AG04449 (cell line): Measurements from ENCODE around the gene MAP10.
A peak's percentile ranks its signal among the peaks of the same experiment; 100 is the strongest.

Source experiments
- CTCF ChIA-PET: fragments of 350-600 bp; formaldehyde crosslinking; extraction: SDS; loops from one replicate; lab custom pipeline; 2021; ENCODE audit warnings: antibody characterized with exemption; lab: Yijun Ruan, JAX
- POLR2A ChIA-PET: fragments of 400-600, 350-600 bp; formaldehyde crosslinking; extraction: SDS; loops from one replicate; lab custom pipeline; 2020; ENCODE audit warnings: antibody characterized with exemption, inconsistent platforms; lab: Yijun Ruan, JAX
- DNase-seq: peaks from one replicate; pipeline ENCODE4 v3.0.0-alpha.2; 2010; ENCODE audit warnings: low read depth, low spot score
- H3K4me3 ChIP-seq: 2 replicates; pipeline ENCODE4 v1.5.1; 2011; ENCODE audit warnings: low read depth, mild to moderate bottlenecking, control low read depth, low read length
- TF ChIP-seq, protein P1 (sequence below): IDR thresholded peaks from one replicate; pipeline ENCODE4 v1.5.1; 2011; ENCODE audit warnings: mild to moderate bottlenecking, moderate library complexity, low read length, control low read depth, inconsistent platforms; ENCODE audit not compliant: insufficient read depth; ENCODE audit errors: missing control alignments

MAP10 gene

DNA sequence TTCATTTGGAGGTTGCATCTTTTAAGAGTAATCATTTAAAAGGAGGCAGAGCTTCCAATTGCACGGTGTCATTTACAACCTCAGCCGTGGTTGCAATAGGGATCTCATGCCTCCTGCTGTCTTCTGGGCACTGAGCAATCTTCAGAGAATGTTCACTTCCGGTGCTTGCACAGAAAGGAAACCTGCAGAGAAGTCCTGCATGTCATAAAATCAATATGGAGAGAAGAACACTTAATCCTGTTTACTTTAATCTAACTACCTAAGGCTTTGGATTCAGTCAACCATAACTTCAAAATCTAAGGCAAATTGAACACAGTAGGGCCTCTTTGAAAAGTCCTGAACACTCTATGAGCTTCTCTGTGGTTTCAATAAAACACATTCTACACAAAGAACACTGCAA, 11.3 kb upstream of the MAP10 start:
- TF ChIP-seq, protein P1, sequence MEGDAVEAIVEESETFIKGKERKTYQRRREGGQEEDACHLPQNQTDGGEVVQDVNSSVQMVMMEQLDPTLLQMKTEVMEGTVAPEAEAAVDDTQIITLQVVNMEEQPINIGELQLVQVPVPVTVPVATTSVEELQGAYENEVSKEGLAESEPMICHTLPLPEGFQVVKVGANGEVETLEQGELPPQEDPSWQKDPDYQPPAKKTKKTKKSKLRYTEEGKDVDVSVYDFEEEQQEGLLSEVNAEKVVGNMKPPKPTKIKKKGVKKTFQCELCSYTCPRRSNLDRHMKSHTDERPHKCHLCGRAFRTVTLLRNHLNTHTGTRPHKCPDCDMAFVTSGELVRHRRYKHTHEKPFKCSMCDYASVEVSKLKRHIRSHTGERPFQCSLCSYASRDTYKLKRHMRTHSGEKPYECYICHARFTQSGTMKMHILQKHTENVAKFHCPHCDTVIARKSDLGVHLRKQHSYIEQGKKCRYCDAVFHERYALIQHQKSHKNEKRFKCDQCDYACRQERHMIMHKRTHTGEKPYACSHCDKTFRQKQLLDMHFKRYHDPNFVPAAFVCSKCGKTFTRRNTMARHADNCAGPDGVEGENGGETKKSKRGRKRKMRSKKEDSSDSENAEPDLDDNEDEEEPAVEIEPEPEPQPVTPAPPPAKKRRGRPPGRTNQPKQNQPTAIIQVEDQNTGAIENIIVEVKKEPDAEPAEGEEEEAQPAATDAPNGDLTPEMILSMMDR: peak; percentile 20
- H3K4me3 ChIP-seq: no peak overlapping the region
- POLR2A ChIA-PET: no interaction called here
- DNase-seq: peak; percentile 26
- CTCF ChIA-PET: interaction anchor here (0.8 kb wide), 1 partner anchor 98 kb away, joined by 3 read pairs; no protein-coding TSS in a partner anchor

- POLR2A ChIA-PET: no interaction called here
- H3K4me3 ChIP-seq: no peak overlapping the region
- TF ChIP-seq, protein P1: no peak
- no peak for DNase-seq
- CTCF ChIA-PET: interaction anchor here (0.6 kb wide), 1 partner anchor 296 kb away, joined by 3 read pairs; no protein-coding TSS in a partner anchor
Observed at GRCh38 chr1:232795497-232796053, 9.6 kb upstream of the MAP10 start.

- TF ChIP-seq, protein P1: no peak
- ChIA-PET CTCF (no interaction called here), POLR2A (no interaction called here)
Observed at GRCh38 chr1:232797856-232798510, 7.2 kb upstream of the MAP10 start.

GRCh38 chr1:232798920-232799319, 6.3 kb upstream of the MAP10 start:
- ChIA-PET CTCF (no interaction called here), POLR2A (no interaction called here)
- TF ChIP-seq, protein P1: no peak
- DNase-seq: no peak
- no peak overlapping the region for H3K4me3 ChIP-seq

More at GRCh38 chr1:232797856-232798510, 7.2 kb upstream of the MAP10 start:
- DNase-seq: no peak
- H3K4me3 ChIP-seq: no peak overlapping the region

GRCh38 chr1:232806186-232806510, 932 bp downstream of the MAP10 start:
- no peak for DNase-seq
- H3K4me3 ChIP-seq: peak overlapping the region; percentile 70
- TF ChIP-seq, protein P1: no peak
- ChIA-PET POLR2A (no interaction called here), CTCF (no interaction called here)

DNA sequence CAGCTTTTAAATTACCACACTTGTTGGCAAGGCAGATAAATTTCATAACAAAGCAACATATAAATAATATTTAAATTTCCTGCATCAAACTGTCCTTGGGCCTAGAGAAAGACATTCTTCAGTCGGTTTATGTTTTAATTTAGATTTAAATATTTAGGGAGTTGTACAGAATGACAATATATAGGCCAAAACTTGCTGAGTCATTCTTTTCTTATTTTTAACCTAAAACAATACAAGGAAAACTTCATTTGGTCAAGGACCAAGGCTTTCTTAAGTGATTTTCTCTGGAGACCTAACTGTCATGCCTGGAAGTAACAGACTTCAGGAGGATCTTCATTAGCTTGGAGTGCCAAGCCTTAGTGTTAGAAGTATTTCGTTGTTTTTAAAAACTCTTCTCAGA, 5.6 kb downstream of the MAP10 start:
- TF ChIP-seq, protein P1: no peak

More for the DNA sequence above, 5.6 kb downstream of the MAP10 start:
- ChIA-PET CTCF (no interaction called here), POLR2A (no interaction called here)
- DNase-seq: no peak
- H3K4me3 ChIP-seq: no peak overlapping the region
